Measurements from ENCODE around the gene OR1M1.
"Not testable (repeated sequence)": the region's sequence is repeated elsewhere in the genome, so short reads cannot be mapped to it uniquely, and the experiment has no call there.

OR1M1 gene, protein sequence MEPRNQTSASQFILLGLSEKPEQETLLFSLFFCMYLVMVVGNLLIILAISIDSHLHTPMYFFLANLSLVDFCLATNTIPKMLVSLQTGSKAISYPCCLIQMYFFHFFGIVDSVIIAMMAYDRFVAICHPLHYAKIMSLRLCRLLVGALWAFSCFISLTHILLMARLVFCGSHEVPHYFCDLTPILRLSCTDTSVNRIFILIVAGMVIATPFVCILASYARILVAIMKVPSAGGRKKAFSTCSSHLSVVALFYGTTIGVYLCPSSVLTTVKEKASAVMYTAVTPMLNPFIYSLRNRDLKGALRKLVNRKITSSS
- 0 reads per million in 2 donors for total RNA-seq

DNA sequence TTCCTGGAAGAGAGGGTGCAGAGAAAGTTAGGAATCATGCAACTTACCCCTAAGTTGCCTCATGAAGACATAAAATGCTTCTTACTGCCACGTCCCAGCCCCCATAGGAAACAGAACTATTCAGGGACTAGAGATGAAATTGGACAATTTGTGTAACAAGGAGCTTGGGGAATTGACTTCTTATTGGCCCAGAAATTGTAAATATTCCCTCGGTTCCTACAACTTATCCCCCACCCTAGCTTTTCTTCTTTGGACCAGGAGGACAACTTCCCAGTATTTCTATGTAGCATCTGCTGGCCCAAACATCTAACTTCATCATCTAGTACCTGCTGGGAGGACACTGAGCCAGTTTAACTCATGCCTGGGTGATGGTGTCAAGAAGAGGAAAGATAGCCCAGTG, at the start of gene OR1M1:
Gene OR1M1, plus strand, starts transcription at position 301 of the 400 bp plus-strand sequence. CDS start 6,184 bp downstream, outside the sequence.
- no peak for DNase-seq

DNA sequence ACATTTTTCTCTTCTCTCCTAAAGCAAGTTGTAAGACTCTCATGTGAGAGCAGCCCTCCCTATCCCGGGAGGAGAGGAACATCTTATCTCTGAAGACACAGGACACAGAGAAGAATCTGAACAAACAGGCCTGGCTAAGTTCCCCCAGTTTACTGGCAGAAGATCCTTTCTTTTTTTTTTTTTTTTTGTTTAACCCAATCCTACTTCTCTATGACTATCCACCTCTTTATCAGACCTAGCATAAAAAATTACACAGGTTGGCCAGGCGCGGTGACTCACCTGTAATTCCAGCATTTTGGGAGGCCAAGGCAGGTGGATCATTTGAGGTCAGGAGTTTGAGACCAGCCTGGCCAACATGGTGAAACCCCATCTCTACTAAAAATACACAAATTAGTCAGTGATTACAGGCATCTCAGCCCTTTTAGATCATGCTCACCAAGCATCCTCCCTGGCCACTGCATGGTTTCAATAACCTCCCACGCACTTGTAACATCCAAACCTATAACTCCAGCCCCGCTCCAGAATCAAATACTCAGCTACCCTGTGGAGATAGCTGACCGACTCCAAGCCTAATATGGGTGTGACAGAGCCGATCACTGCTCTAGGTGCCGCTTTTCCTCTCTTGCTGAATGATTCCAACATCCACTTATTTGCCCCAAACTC, 49.3 kb upstream of the OR1M1 start:
- DNase-seq = no peak

DNA sequence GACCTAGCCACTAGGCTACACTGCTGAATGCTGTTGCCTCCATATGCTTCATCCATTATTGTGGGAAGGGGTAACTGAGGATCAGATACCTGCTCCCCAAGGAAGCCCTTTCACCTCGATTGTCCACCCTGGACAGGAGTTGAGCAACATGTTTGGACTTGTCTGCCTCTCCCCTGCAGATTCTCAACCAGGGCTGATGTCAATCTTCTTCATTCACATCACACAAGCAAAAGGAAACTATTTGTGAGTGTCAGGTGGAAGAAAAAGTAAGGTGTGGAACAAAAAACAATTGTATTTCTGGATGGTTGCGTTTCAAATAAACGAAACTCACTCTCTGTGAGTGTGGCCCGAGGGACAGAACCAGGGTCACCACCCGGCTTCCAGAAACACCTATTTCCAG, 47.1 kb upstream of the OR1M1 start:
- DNase-seq = no peak

DNA sequence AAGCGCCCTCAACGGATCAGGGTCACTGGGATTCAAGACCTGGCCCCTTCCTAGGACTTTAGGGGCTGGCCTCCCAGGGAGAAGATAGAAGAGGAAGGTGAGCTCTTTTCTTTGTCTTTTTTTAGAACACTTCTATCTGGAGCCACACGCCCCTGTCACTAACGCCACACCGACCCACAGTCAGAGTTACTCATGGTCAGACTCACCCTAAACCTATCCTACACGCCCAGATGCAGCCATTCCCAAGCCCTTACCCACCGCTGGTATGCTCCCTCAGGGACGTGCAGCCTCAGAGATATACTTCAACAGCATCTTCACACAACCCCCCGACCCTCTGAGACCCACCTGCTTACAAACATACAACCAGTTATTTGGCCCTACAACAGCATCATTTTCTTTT, 46.7 kb upstream of the OR1M1 start:
- DNase-seq = no peak

DNA sequence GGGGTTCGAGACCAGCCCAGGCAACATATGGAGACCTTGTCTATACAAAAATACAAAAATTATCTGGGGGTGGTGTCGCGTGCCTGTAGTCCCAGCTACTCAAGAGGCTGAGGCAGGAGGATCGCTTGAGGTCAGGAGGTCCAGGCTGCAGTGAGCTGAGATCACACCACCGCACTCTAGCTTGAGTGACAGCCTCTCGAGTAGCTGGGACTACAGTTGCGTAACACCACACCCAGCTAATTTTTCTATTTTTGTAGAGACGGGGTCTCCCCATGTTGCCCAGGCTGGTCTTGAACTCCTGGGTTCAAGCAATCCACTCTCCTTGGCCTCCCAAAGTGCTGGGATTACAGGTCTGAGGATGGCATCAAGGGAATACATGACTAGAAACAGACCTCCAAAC, 45.8 kb upstream of the OR1M1 start:
- no peak for DNase-seq

DNA sequence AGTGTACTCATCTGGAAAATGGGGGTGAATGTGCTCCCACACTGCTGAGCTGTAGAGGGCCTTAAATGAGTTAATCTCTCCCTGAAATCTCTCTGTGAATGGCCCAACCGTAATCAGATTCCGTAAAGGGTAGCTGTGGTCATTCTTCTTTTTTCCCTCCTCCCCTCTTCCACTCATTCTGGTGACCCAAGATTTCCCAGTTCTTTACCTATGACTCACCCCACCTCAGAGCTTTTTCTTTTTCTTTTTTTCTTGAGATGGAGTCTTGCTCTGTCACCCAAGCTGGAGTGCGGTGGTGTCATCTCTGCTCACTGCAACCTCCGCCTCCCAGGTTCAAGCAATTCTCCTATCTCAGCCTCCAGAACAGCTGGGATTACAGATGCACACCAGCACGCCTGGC, 43.3 kb upstream of the OR1M1 start:
- no peak for DNase-seq

DNA sequence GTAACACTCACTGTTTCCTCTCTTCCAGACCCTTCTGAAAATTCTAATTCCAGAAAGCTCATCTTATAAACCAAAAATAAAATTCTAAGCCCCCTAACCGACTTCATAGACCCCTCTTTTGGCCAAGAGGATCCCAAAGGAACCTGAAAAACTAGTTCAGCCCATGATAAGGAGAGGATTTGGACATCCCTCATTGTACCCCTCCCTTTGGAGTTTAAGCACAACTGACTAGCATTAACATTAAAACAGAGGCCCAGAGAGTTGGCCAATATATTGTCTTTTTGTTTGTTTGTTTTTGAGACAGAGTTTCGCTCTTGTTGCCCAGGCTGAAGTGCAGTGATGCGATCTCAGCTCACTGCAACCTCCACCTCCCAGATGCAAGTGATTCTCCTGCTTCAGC, 42.4 kb upstream of the OR1M1 start:
- no peak for DNase-seq

DNA sequence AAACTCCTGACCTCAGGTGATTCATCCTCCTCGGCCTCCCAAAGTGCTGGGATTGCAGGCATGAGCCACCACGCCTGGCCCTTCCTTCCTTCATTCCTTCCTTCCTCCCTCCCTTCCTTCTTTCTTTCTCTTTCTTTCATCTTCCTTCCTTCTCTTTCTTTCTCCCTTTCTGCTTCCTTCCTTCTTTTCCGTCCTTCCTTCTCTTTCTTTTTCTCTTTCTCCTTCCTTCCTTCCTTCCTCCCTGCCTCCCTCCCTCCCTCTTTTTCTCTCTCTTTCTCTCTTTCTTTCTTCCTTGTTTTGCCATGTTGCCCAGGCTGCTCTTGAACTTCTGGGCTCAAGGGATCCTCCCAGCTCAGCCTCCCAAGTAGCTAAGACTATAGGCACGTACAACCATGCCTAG, 40.2 kb upstream of the OR1M1 start:
- no peak for DNase-seq

DNA sequence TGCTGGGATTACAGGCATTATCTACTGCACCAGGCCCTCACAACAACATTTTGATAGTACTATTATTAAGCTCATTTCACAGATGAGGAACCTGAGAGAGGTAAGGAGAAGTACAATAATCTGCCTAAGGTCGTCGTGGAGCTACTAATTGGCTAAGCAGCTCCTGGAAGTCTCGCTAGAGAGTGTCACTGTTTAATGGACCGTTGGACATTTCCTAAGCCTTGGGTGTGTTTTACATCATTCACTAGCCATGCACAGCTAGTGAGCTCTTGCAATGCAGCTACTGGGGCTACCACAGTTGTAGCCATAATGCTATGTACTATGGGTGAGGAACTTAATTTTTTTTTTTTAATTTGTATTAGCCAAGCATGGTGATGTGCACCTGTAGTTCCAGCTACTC, 34.0 kb upstream of the OR1M1 start:
- no peak for DNase-seq

DNA sequence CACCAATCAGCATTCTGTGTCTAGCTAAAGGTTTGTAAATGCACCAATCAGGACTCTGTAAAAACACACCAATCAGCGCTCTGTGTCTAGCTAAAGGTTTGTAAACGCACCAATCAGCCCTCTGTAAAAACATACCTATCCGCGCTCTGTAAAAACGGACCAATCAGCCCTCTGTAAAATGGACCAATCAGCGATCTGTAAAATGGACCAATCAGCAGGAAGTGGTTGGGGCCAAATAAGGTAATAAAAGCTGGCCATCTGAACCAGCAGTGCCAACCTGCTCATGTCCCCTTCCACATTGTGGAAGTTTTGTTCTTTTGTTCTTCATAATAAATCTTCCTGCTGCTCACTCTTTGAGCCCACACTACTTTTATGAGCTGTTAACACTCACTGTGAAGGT, 33.2 kb upstream of the OR1M1 start:
- DNase-seq = not testable (repeated sequence)

DNA sequence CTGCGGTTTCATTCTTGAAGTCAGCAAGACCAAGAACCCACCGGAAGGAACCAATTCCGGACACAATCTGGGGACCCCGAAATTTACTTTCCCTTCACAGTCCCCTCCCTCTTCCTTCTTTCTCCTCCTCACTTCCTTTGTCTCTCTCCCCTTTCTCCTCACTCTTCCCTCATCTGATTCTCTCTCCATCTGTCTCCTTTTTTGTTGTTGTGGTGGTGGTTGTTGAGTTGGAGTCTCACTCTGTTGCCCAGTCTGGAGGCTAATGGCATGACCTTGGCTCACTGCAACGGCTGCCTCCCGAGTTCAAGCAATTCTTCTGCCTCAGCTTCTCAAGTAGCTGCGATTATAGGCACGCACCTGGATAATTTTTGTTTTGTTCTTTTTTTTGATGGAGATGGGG, 32.7 kb upstream of the OR1M1 start:
- no peak for DNase-seq

DNA sequence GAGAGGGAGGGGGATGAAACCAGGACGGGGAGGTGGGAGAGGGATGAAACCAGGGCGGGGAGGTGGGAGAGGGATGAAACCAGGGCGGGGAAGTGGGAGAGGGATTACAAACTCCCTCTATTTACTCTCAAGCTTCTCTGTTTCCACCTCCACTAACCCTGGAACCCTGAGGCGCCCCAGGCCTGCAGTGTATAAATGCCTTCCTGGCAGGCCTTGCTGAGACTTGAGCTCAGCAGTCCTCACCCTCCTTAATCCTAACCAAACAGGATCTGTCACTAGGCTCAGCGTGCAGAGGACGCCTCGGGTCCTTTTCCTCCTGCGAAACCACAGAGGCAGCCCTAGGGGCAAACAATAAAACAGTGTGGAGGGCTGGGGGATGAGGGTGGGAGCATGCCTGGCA, 32.1 kb upstream of the OR1M1 start:
- DNase-seq = no peak

DNA sequence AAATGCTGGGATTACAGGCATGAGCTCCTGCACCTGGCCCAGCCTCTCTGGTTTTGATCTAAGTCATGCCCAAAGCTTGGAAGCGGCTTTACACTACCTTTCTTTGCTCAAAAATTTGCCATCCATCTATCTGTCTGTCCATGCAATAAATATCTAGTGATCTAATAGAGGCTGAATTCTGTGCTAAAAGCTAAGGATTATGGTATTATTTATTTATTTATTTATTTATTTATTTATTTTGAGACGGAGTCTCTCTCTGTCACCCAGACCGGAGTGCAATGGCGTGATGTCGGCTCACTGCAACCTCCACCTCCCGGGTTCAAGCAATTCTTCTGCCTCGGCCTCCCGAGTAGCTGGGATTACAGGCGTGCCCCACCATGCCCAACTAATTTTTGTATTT, 30.7 kb upstream of the OR1M1 start:
- not testable (repeated sequence) for DNase-seq

DNA sequence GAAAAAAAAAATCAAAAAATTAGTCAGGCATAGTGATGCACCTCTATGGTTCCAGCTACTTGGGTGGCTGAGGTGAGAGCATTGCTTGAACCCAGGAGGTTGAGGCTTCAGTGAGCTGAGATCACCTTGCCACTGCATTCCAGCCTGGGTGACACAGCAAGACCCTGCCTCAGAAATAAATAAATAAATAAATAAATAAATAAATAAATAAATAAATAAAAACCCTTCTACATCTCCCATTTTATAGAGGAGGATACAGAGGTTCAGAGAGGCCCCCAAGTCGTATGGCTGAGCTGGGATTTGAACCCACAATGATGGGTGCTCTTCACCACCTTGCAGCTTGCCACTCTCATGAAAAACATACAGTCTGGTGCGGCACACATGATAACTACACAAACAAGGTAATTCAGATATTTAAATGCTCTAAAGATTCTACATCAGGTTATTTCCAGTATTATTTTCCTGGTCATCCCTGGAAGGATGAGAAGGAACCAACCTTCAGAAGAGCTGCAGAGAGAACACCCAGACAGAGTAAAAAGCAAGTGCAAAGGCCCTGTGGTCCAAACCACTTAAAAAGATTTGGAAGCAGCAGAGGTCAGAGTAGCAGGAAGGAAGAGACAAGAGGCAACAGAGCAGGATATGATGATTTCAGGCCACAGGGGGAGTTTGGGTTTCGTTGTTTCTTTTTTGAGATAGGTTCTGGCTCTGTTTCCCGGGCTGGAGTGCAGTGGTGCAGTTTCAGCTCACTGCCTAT, 29.2 kb upstream of the OR1M1 start:
- no peak for DNase-seq

DNA sequence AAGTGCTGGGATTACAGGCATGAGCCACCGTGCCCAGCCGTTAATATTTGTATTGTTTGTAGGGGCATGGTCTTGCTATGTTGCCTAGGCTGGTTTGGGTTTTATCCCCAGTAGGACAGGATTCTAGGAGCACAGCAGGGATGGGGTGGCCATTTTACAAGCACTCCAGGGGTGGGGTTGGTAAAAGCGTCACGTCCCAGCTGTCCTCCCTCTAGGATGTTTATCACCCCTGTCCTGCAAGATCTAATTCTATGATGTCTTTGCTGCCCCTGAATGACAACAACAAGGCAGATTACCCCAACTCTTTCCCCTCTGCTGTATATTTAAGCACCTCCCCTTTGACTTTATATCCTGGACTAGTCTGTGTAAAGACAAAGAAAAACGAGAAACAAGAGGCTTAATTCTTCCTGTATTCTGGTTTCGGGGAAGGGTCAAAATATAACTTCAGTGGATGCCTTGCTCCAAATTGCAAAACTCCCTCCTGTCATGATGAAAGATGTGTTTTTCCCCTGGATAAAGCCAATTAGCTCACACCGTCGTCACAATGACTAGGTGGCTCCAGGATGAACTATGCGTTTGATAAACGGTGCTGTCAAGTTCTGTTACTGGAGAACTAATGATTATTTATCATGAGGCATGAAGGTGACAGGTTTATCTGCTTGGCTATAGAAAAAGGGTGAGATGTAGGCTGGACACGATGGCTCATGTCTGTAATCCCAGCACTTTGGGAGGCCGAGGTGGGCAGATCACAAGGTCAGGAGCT, 27.8 kb upstream of the OR1M1 start:
- DNase-seq = no peak

DNA sequence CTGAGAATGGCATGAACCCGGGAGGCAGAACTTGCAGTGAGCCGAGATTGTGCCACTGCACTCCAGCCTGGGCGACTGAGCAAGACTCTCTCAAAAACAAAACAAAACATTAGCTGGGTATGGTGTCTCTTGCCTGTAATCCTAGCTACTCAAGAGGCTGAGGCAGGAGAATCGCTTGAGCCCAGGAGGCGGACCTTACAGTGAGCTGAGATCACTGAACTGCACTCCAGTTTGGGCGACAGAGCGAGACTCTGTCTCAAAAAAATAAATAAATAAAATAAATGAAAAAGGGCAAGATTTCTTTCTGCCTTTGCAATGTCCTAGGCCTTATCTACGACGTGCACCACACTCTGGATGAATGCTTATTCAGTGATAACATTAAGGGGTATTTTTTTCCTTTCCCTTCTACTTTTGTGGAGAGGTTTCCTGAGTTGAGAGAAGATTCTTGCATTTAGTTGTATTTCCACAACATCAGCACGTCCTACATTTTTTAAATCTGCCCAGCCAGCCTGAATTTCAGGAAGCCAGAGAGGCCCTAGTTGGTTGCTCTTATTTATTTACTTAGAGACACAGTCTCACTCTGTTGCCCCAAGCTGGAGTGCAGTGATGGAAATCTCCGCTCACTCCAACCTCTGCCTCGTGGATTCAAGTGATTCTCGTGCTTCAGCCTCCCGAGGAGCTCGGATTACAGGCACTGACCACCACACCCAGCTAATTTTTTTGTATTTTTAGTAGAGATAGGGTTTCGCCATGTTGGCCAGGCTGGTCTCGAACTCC, 26.1 kb upstream of the OR1M1 start:
- no peak for DNase-seq

DNA sequence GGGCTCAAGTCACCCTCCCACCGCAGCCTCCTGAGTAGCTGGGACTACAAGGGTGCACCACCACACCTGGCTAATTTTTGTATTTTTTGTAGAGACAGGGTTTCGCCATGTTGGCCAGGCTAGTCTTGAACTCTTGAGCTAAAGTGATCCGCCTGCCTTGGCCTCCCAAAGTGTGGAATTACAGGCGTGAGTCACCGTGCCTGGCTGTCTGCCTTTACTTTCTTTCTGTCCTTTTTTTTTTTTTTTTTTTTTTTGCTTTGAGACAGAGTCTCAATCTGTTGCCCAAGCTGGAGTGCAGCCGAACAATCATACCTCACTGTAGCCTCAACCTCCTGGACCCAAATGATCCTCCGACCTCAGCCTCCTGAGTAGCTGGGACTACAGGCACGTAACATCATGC, 25.0 kb upstream of the OR1M1 start:
- no peak for DNase-seq

DNA sequence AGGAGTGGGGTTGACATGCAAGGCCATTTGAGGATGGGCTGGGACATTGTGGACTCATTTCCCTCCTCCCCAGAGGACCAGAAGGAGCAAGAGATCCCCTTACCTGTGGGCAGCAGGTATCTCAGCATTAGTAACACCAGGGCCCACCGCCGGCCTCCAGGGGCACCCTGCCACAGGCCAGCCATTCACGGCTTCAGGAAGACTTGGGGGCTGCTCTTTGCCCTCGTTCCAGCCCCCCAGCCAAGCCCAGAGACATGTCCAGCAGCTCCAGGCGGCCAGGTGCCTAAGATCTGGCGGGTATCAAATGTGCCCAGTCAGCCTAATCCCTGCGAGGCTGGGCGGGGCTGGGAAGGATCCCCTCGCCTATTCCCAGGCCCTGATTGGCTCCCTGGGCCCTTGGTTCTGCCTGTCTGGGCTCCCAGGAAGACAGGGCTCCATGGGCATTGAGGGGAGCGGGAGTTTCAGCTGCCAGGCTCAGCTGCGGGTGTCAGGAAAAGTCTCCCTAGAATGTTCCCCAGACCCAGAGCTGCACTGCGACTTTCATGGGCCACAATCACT, 21.3 kb upstream of the OR1M1 start:
- DNase-seq = no peak

DNA sequence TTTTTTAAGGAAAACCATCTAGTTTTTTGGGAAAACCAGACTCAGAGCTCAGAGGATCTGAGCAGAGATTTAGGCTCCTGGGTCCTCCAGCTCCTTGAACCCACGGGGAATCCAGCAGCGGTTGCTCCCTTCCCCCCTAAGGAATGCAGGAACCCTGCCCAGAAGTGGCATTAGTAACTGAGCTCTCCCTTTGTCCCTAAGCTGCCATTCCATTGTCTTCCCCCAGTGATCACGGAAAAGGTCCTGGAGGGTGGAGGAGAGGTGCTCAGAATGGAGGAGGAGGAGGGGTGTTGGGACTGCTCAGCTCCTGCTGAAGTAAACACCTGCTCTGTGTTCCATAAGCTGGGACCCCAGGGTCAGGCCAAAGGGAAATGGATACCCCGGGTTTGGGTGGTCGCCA, 16.8 kb upstream of the OR1M1 start:
- DNase-seq = no peak

DNA sequence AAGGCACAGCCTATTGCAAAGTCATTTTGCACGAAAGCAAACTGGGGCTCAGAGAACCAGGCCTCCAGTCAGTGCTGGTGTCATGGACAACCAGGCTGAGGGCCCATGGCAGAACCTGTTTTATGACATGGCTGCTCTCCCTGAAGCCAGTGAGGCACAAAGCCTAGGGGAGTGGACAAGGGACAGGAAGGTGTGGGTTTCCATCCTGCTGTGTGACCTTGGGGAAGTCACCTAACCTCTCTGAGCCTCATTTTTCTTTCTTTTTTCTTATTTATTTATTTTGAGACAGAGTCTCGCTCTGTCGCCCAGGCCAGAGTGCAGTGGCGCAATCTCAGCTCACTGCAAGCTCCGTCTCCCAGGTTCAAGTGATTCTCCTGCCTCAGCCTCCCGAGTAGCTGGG, 15.1 kb upstream of the OR1M1 start:
- not testable (repeated sequence) for DNase-seq

DNA sequence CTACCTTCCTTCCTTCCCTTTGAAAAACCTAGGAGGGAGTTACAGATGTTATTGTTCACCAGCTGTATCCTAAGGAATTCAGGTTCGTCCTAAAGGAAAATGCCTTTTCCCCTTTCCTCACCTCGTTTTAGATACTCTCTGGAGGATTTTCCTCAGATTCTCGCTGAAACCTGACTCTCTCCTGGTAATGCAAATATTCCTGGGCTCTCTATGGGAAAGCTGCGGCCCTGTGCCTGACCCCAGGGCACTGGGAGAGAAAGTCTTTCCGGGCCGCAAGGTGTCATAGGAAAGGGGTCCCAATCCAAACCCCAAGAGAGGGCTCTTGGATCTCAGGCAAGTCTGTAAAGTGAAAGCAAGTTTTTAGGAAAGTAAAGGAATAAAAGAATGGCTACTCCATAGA, 13.1 kb upstream of the OR1M1 start:
- DNase-seq = no peak

Measured in T-helper 9 cell (primary cell).